Motor neuron (in vitro differentiated cells): ENCODE data around the gene CD247. TPM values are rescaled to one million over a fixed set of nuclear protein-coding genes. Genes with fewer than 3 reads are reported as not detected.

Experiments
- ATAC-seq, 8 experiments: fragments of 200-7000 bp; cut with Tn5 transposase; replicated peaks in 6 of 8; 2 replicates each; pipeline ENCODE4 v1.8.0; 2021; ENCODE audit warnings: mild to moderate bottlenecking in 8 of 8, moderate library complexity in 8 of 8
- H3K27ac ChIP-seq, 2 donors: fragments of 250-450 bp; sonication (Bioruptor Pico); 2 replicates each; pipeline ENCODE4 v1.9.0; 2021; ENCODE audit warnings: antibody characterized with exemption in 2 of 2, mild to moderate bottlenecking in 2 of 2, moderate library complexity in 1 of 2
- H3K4me1 ChIP-seq, 2 donors: fragments of 250-450 bp; sonication (Bioruptor Pico); replicated peaks in 1 of 2; 2 replicates each; pipeline ENCODE4 v1.6.1; 2021; ENCODE audit warnings: antibody characterized with exemption in 2 of 2, mild to moderate bottlenecking in 2 of 2, moderate library complexity in 1 of 2
- H3K4me3 ChIP-seq, 5 donors: fragments of 250-450 bp; sonication (Bioruptor Pico); 2 replicates each; pipeline ENCODE4 v1.9.0; 2021; ENCODE audit warnings: antibody characterized with exemption in 5 of 5, mild to moderate bottlenecking in 5 of 5, moderate library complexity in 4 of 5
- WGBS, 10 experiments: fragments of 450-650 bp; shearing (Covaris generic); methylation state at CpG; one replicate each; pipeline ENCODE4 v1.0.0; 2022; 5-methylcytosine and 5-hydroxymethylcytosine counted together
- in situ Hi-C, 9 experiments: fragments of 400-800 bp; cut with MboI; loops; one replicate each; pipeline ENCODE4 v1.15.0; 2021; ENCODE audit warnings: low sequenced_read_pairs in 9 of 9, low pct_unique_long_range_greater_than_20kb in 2 of 9; ENCODE audit not compliant: unreplicated experiment in 9 of 9
- total RNA-seq, 8 experiments: library from RNA; unstranded; fragments of 300-600 nt; gene quantifications; 2 replicates each; pipeline versions ENCODE4 v1.2.3 to v1.2.4, GENCODE V29; 2022

Gene CD247
- total RNA-seq, 8 experiments from 2014 or later = 0.21 to 4.2 (median 1.8) TPM

DNA sequence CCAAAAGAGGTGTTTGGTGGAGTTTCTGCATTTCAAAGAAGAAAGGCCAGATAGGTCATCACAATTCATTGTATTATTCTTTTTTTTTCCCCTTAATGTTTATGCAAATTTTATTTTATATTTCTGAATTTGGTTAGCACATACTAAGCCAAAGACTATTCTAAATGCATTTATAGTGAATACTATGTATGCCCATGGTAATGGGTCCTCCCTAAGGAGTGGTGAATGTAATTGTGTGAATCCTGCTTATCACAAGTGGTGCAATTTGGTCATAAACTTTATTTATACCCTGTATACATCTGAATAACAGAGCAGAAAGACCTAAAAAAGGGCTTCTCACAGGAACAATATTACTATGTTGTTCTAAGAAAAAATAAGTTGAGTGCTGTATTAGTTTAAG is 99.1 kb downstream of the CD247 start:
- Histone ChIP-seq H3K4me3 (no peak overlapping the region), H3K27ac (no peak overlapping the region), H3K4me1 (peaks cover 0 to 6% of the 10 kb centered on the region in 2 donors)
- peak in 2 of 8 experiments; percentile 52 to 59 for ATAC-seq
- in situ Hi-C loops = no loop called here

DNA sequence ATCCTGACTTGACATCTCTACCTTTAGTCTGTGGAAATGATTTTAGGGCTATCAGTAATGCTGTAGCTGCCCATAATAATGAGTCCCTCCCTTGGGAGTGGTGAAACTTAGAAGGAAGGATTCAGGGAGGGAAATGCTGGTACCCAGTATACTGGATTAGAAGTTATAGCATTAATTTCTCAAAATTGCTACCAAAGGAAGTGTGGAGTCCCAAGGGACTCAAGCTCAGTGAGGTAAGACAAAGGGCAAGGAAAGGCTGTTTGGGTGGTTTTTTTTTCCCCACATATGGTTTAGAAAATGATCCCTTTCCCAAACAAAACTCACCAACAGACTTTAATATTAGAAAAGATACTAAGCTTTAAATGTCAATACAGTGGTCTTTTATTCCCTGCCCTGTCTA is 99.9 kb downstream of the CD247 start:
- Histone ChIP-seq H3K4me1 (peaks cover 0 to 6% of the 10 kb centered on the region in 2 donors), H3K4me3 (no peak overlapping the region), H3K27ac (no peak overlapping the region)
- ATAC-seq = peak in 2 of 8 experiments; percentile 20 to 50
- in situ Hi-C loops = no loop called here

DNA sequence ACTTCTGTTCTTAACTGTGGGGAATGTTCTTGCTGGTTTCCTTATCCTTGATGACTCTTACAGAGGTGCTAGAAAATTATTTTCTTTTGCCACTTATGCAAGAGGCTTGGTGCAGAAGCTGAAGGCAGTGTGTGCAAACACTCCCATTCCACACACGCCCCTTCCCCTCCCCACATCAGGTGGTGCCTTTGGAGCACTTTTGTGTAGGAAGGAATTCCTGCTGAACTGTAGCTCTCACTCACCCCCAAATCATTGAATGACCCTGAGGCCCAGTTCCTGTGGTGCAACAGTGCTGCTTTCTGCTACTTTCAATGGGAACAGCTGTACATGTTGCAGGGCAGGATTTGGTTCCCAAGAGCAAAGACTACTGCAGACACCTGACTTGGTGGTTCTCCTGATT is 101.8 kb downstream of the CD247 start:
- ATAC-seq = no peak
- in situ Hi-C loops = no loop called here
- WGBS, 10 experiments = 40 to 100% (median 82%) methylated on average over 1 of the region's 1 CpG; no CpG with 5 or more reads in 6 of the 10 experiments
- peaks cover 0 to 6% of the 10 kb centered on the region in 2 donors for H3K4me1 ChIP-seq
- H3K4me3 ChIP-seq = no peak overlapping the region
- H3K27ac ChIP-seq = no peak overlapping the region

DNA sequence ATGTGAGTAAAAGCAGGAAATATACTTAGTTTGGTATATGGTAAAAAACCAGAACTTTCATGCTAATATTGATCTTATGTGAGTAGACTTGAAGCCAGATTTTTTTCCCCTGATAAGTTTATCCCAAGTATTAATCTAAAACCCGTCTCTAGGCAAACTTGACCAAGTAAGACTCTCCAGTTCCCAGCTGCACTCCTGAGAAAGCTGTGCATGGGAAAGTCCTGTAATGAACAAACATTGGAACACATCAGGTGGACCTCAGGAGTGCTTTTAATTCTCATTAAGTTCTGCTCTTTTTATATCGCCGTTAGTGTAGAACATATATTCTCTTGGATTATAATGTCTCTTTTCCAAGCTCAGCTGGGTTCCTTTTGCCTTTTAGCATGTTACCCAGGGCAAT is 105.0 kb downstream of the CD247 start:
- 86 to 100% (median 94%) methylated on average over 2 to 3 of the region's 3 CpGs; no CpG with 5 or more reads in 1 of the 10 experiments for WGBS, 10 experiments
- in situ Hi-C loops = no loop called here

DNA sequence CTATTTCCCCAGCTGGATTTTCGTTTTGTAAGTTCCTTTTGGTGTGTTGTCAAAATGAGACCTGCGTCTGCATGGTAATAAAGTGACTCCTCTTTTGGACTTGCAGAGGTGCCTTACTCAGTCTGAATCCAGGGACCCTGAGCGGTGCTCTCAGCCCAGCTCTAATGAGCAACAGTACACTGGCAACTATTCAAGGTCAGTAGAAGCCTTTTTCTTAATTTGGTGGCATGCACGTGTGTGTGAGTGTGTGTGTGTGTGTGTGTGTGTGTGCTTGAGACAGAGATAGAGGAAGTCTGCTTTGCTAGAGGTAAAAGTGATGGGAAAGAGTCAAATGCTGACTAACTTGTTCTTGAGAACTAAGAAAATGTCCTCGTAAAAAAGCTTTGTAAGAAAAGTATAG is 105.4 kb downstream of the CD247 start:
- Histone ChIP-seq H3K4me1 (peaks cover 0 to under 1% of the 10 kb centered on the region in 2 donors), H3K4me3 (no peak overlapping the region), H3K27ac (no peak overlapping the region)
- ATAC-seq = no peak
- 57 to 84% (median 70%) methylated on average over 1 to 5 of the region's 5 CpGs for WGBS, 10 experiments
- in situ Hi-C loops = no loop called here

More for the DNA sequence above, 105.0 kb downstream of the CD247 start:
- ATAC-seq = no peak
- H3K4me3 ChIP-seq = no peak overlapping the region
- peaks cover 0 to 5% of the 10 kb centered on the region in 2 donors for H3K4me1 ChIP-seq
- H3K27ac ChIP-seq = no peak overlapping the region

DNA sequence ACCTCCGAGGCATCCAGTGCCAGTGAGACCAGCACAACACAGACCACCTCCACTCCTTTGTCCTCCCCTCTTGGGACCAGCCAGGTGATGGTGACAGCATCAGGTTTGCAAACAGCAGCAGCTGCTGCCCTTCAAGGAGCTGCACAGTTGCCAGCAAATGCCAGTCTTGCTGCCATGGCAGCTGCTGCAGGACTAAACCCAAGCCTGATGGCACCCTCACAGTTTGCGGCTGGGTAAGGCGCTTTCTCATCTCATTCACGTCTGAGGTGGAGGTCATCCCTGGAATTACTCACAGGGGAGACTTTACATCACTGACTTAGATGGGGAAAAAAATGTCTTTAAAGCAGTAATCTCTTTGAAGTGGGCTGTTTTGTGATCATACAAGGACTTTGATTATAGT is 106.3 kb downstream of the CD247 start:
- Histone ChIP-seq H3K4me1 (no peaks in the 10 kb centered on the region), H3K4me3 (no peak overlapping the region), H3K27ac (no peak overlapping the region)
- 80 to 100% (median 93%) methylated on average over 1 to 4 of the region's 4 CpGs; no CpG with 5 or more reads in 4 of the 10 experiments for WGBS, 10 experiments
- ATAC-seq = peak in 1 of 8 experiments; percentile 59
- in situ Hi-C loops = no loop called here

DNA sequence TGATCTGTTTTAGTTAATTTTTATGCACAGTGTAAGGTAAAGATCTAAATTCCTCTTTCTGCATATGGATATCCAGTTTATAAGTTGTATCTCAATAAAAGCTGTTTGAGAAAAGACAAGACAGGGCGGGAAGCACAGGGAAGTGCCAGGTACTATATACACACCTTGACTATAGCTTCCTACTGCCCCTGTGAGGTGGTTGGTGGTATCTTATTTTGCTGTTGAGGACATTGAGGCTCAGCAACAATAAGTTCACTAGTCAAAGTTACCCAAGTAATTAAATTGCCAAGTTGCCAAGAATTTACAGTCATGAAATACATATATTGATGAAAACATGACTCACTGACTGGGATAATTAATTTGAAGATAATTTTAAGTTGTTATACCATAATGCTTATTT is 109.1 kb downstream of the CD247 start:
- no peak for ATAC-seq
- in situ Hi-C loops = loop anchor here in 1 of 9 experiments (10.0 kb wide), 1 partner anchor 126 kb away; no protein-coding TSS in a partner anchor

DNA sequence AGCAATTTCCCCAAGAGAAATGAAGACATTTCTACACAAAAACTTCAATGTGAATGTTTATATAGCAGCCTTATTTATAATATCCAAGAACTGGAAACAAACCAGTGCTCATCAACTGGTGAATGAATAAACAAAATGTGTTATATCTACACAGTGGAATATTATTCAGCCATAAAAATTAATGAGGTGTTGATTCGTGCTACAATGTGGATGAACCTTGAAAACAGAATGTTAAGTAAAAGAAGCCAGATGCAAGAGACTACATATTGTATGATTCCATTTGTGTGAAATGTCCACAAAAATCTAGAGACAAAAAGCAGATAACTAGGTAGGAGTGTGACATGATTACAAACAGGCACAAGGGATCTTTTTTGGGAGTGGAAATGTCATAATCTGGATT is 110.0 kb downstream of the CD247 start:
- in situ Hi-C loops = loop anchor here in 1 of 9 experiments (10.0 kb wide), 1 partner anchor 126 kb away; no protein-coding TSS in a partner anchor

More for the DNA sequence above, 109.1 kb downstream of the CD247 start:
- 83 to 100% (median 100%) methylated on average over 1 of the region's 1 CpG; no CpG with 5 or more reads in 2 of the 10 experiments for WGBS, 10 experiments
- Histone ChIP-seq H3K27ac (no peak overlapping the region), H3K4me1 (peaks cover 5 to 7% of the 10 kb centered on the region in 2 donors), H3K4me3 (no peak overlapping the region)

DNA sequence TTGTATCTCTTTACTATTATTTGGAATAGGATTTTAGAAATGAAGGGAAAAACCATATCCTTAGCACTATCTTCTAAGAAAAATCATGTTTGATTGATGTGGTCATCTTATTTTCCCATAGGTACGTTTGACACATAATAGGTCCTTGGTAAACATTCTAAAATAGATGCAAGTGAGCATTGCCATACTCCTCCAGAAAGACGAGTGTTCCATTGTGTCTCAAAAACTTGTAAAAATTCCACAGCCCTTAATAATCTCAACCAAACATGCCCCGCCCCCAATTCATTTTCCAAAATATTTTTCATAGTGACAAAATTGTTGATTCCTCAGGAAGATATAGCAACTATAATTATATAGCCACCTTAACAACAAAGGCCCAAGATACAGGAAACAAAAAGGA is 113.4 kb downstream of the CD247 start:
- Histone ChIP-seq H3K4me1 (peaks cover 7 to 9% of the 10 kb centered on the region in 2 donors), H3K27ac (no peak overlapping the region), H3K4me3 (no peak overlapping the region)
- no peak for ATAC-seq
- WGBS, 10 experiments = 61 to 100% (median 85%) methylated on average over 1 to 3 of the region's 3 CpGs; no CpG with 5 or more reads in 1 of the 10 experiments
- in situ Hi-C loops = loop anchor here in 1 of 9 experiments (10.0 kb wide), 1 partner anchor 130 kb away; no protein-coding TSS in a partner anchor

More for the DNA sequence above, 110.0 kb downstream of the CD247 start:
- no peak overlapping the region for H3K4me3 ChIP-seq
- no peak for ATAC-seq
- H3K4me1 ChIP-seq = peaks cover 7 to 9% of the 10 kb centered on the region in 2 donors
- H3K27ac ChIP-seq = no peak overlapping the region
- WGBS, 10 experiments = 60 to 100% (median 100%) methylated on average over 1 of the region's 1 CpG; no CpG with 5 or more reads in 1 of the 10 experiments

DNA sequence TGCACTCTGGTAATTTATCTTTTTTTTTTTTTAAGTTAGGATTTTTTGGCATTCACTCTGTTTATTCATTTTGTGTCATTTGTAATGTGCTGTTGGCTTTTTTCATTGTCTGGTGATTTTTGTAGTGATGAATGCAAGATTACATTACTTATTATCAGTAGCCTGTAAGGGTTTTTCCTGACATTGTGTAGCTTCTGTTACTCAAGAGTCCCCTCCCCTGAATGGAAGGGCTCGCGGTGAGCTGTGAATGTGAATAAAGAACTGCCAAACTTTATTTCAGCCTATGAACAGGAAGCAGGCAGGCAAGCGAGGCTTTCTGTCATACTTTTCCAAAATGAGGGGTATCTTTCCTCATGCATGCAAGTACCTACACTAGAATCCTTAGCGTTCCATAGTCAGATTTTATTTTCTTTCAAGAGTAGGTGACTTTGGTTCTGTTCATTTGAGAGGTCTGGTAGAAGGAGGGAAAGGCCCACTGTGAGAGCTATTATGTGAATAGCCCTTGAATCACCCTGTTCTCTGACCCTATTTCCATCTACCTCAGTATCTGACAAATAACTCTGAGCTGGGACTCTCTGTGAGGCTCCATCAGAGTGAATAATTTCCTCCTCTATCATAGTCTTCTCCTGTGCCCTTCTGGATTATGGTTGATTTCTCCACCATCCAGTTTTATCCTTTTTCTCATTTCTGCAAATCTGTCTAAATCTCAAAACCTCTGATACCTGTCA is 114.0 kb downstream of the CD247 start:
- H3K4me3 ChIP-seq = no peak overlapping the region
- no peak overlapping the region for H3K27ac ChIP-seq
- in situ Hi-C loops = loop anchor here in 1 of 9 experiments (10.0 kb wide), 1 partner anchor 130 kb away; no protein-coding TSS in a partner anchor
- peaks cover 7 to 9% of the 10 kb centered on the region in 2 donors for H3K4me1 ChIP-seq
- 6 to 100% (median 61%) methylated on average over 2 to 4 of the region's 4 CpGs; no CpG with 5 or more reads in 2 of the 10 experiments for WGBS, 10 experiments
- peak in 3 of 8 experiments; percentile 11 to 38 (median 26) for ATAC-seq

DNA sequence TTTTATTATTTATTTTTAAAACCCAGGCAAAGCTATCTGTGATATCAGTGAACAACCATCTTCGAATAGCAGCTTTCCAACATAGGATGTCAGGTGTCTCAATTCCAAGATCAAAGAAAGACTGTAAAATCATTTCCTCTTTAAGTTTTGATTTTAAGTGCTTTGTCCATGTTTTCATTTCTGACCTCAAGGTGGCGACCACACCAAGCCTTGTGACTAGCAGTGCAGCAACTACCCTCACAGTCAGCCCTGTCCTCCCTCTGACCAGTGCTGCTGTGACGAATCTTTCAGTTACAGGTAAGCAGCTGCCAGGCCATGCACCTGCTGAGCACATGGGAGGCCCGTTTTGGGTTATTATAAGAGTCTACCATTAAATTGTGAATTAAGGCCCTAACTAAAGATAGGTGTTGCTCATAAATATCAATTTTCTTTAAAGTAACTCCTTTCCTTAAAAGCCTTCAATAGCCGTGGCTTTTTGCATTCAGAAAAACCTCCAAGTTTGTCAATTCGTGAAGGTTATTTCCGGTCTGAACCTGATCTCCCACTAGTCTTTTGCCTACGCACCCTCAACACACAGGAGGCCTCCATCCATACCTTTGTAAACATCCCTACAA is 117.0 kb downstream of the CD247 start:
- H3K4me3 ChIP-seq = no peak overlapping the region
- H3K4me1 ChIP-seq = peaks cover 7 to 9% of the 10 kb centered on the region in 2 donors
- WGBS, 10 experiments = 0 to 48% (median 35%) methylated on average over 2 to 8 of the region's 8 CpGs
- in situ Hi-C loops = loop anchor here in 1 of 9 experiments (10.0 kb wide), 1 partner anchor 133 kb away; no protein-coding TSS in a partner anchor
- H3K27ac ChIP-seq = no peak overlapping the region
- peak; percentile 75 to 94 (median 86) for ATAC-seq

DNA sequence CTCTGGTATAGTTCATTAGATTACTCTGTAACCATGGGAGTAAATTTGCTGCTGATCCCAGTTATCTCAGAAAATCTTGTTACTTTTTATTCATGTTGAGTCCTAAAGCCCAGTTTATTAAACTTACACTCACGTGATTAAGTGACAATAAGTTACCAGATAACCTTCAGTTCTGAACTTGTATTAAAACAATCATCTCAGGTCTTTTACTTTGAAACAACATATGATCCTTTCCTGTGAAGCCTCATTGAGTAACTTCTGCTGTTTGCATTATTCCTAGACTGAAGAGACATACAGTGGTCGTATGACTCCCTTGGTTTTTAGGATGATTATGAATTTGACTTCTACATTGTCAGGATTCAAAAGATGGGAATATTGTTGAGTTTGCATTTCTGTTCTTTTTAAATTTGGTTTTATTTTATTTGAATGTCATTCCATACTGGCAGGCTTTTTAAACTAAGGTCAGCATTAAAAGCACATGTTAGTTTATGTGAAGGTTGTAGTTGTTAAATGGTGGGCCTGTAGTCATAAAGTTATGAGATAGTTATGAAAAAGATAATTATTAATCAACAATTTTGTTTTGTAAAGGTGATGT is 117.9 kb downstream of the CD247 start:
- H3K4me3 ChIP-seq = no peak overlapping the region
- no peak for ATAC-seq
- in situ Hi-C loops = loop anchor here in 1 of 9 experiments (10.0 kb wide), 1 partner anchor 134 kb away; no protein-coding TSS in a partner anchor
- H3K27ac ChIP-seq = no peak overlapping the region
- peaks cover 7 to 9% of the 10 kb centered on the region in 2 donors for H3K4me1 ChIP-seq
- 50 to 100% (median 77%) methylated on average over 1 to 2 of the region's 2 CpGs for WGBS, 10 experiments
